ENCODE data around the gene CFTR. TPM values are rescaled to one million over a fixed set of nuclear protein-coding genes. Genes with fewer than 3 reads are reported as not detected.

CFTR gene
- total and polyA plus RNA-seq, 4 experiments from 2014 or later: not detected

DNA sequence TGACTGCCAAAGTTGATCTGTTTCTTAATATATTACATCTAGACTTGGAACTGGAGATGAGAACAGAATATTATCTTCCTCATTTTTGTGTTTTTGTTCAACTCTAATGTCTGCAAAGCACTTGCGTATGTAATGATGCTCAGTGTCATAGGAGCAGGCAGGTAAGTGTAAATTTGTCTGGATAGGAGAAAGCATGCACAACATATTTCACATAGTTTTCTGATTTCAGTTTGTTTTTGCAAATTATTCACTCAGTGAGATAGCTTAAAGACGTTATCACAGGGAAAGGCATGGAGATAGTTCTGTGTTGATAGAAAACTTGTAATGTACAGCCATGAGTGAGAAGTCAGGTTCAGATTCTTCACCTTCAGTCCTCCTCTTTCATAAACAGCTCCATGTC, 84.8 kb downstream of the CFTR start:
- Mint-ChIP-seq H3K27me3 (no peaks in the 10 kb centered on the region), H3K27ac (no peak overlapping the region), H3K9me3 (no peaks in the 10 kb centered on the region), H3K4me3 (no peak overlapping the region), H3K4me1 (no peaks in the 10 kb centered on the region), H3K36me3 (no peaks in the 10 kb centered on the region)
- no peaks in the 10 kb centered on the region for H3K9me3 ChIP-seq (ENCODE audit: control insufficient read depth in 1 of 2, low read length in 2 of 2)
- CTCF ChIA-PET (ENCODE audit: partially characterized antibody): no interaction called here
- POLR2A ChIA-PET (ENCODE audit: partially characterized antibody): no interaction called here
- intact Hi-C loops (cut with micrococcal nuclease): no loop called here
- H3K27me3 ChIP-seq (ENCODE audit: insufficient read depth, low read length): no peaks in the 10 kb centered on the region
- H3K27ac ChIP-seq (ENCODE audit: low read depth, low read length): no peak overlapping the region
- no peaks in the 10 kb centered on the region for H3K36me3 ChIP-seq (ENCODE audit: insufficient read depth, low read length)
- no peak overlapping the region for H3K4me3 ChIP-seq (ENCODE audit: low read length in 2 of 2)
- DNase-seq: no peak
- no peaks in the 10 kb centered on the region for H3K4me1 ChIP-seq (ENCODE audit: insufficient read depth, low read length)

DNA sequence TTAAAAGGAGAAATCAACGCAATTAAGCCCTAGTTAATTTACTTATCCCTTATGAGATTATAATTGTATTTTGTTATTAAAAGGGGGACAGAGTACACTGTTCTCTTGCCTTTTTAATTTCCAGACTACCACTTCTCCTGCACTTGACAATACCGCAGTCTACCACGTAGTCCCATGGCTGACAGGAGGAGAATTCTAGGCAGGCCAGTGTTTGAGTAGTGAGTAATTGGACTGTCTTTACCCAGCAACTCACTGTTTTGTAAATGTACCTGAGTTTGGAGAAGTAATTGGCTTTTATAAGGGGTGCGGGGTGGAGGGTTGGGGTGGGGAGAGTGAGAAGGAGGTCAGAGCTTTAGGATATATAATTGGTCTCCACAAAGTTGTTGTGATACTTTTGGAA, 85.4 kb downstream of the CFTR start:
- Histone ChIP-seq H3K9me3 (ENCODE audit: control insufficient read depth in 1 of 2, low read length in 2 of 2) (no peaks in the 10 kb centered on the region), H3K4me1 (ENCODE audit: insufficient read depth, low read length) (no peaks in the 10 kb centered on the region), H3K36me3 (ENCODE audit: insufficient read depth, low read length) (no peaks in the 10 kb centered on the region), H3K4me3 (ENCODE audit: low read length in 2 of 2) (no peak overlapping the region), H3K27ac (ENCODE audit: low read depth, low read length) (no peak overlapping the region), H3K27me3 (ENCODE audit: insufficient read depth, low read length) (no peaks in the 10 kb centered on the region)
- H3K4me3 Mint-ChIP-seq: no peak overlapping the region
- H3K9me3 Mint-ChIP-seq: no peaks in the 10 kb centered on the region
- POLR2A ChIA-PET (ENCODE audit: partially characterized antibody): no interaction called here
- no peaks in the 10 kb centered on the region for H3K27me3 Mint-ChIP-seq
- intact Hi-C loops (cut with micrococcal nuclease): no loop called here
- H3K36me3 Mint-ChIP-seq: no peaks in the 10 kb centered on the region
- no peaks in the 10 kb centered on the region for H3K4me1 Mint-ChIP-seq
- no peak overlapping the region for H3K27ac Mint-ChIP-seq
- DNase-seq: no peak
- CTCF ChIA-PET (ENCODE audit: partially characterized antibody): no interaction called here

DNA sequence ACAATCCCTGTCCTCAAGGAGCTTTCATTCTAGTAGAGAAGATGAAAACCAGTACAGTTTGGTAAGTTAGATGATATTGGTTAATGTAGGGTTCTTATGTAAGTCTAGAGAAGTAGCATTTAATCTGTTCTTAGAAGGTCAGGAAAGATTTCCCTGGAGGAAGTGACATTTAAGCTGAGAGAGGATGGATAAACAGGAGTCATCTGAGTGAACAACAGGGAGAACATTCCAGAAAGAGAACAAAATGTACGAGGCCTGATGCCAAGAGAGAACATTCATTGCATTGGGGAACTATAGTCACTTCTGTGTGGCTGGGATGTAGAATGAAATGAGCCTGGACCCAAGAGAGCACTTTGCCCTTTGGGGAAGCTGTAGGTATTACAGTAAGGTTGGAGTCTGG, 88.0 kb downstream of the CFTR start:
- Histone ChIP-seq H3K27ac (ENCODE audit: low read depth, low read length) (no peak overlapping the region), H3K9me3 (ENCODE audit: control insufficient read depth in 1 of 2, low read length in 2 of 2) (no peaks in the 10 kb centered on the region), H3K36me3 (ENCODE audit: insufficient read depth, low read length) (no peaks in the 10 kb centered on the region), H3K4me3 (ENCODE audit: low read length in 2 of 2) (no peak overlapping the region), H3K4me1 (ENCODE audit: insufficient read depth, low read length) (no peaks in the 10 kb centered on the region), H3K27me3 (ENCODE audit: insufficient read depth, low read length) (no peaks in the 10 kb centered on the region)
- no peaks in the 10 kb centered on the region for H3K4me1 Mint-ChIP-seq
- ChIA-PET POLR2A (ENCODE audit: partially characterized antibody) (no interaction called here), CTCF (ENCODE audit: partially characterized antibody) (no interaction called here)
- intact Hi-C loops (cut with micrococcal nuclease): no loop called here
- no peak for DNase-seq
- H3K4me3 Mint-ChIP-seq: no peak overlapping the region
- H3K27me3 Mint-ChIP-seq: no peaks in the 10 kb centered on the region
- no peaks in the 10 kb centered on the region for H3K36me3 Mint-ChIP-seq
- no peak overlapping the region for H3K27ac Mint-ChIP-seq
- H3K9me3 Mint-ChIP-seq: peaks cover 0 to 2% (median 0%) of the 10 kb centered on the region in 8 donors

DNA sequence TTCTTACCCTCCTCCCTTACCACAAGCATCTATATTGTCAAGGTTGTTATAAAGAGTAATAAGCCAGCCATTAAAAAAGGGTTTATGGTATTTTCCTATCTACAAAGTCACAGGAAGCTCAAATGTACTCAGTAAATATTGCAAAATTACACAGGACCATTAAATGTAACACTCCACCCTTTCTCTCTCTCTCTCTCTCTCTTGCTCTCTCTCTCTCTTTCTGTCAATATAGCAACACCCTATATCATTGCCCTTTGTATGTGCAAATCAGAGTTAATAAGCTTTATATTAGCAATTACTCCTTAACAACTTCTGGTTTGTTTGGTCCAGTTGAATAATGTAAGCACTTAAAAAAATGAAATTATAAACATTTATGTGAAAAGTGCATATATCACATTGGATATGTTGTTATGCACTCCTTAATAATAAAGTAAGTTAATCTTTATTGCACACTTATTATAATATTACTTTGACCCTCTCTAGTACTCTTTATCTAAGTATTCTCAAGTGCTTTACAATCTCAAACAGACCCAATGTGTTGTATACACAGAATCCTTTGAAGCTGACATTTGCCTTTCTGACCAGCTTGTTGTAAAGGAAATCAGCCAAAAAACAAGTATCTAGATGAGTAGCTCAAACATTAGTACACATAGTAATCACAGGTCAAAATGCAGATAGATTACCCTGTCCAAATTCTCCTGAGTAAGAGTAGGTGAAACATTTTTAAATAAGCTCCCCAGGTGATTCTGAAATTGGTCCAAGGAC, 93.2 kb downstream of the CFTR start:
- H3K27ac ChIP-seq (ENCODE audit: low read depth, low read length): no peak overlapping the region
- CTCF ChIA-PET (ENCODE audit: partially characterized antibody): no interaction called here
- no peak overlapping the region for H3K27ac Mint-ChIP-seq

DNA sequence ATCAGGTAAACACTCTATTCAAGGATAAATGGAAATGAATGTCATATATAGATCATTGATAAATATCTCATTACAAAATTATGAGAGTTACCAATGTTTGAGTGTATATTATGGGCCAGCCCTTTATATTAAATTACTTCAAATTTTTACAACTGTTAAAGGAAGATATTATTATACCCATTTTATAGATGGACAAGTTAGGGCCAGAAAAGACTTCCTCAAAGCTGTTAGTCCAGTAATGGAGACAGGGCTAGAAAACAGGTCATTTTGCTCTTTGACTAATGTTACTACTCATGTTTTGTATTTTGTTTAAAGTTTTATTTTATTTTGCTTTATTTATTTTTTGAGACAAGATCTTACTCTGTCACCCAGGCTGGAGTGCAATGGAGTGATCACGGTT, 101.6 kb downstream of the CFTR start:
- Mint-ChIP-seq H3K4me1 (no peaks in the 10 kb centered on the region), H3K27ac (no peak overlapping the region), H3K9me3 (peaks cover 0 to 9% (median 2%) of the 10 kb centered on the region in 8 donors), H3K36me3 (no peaks in the 10 kb centered on the region), H3K27me3 (no peaks in the 10 kb centered on the region), H3K4me3 (no peak overlapping the region)
- H3K4me3 ChIP-seq (ENCODE audit: low read length in 2 of 2): no peak overlapping the region
- intact Hi-C loops (cut with micrococcal nuclease): no loop called here
- ChIA-PET CTCF (ENCODE audit: partially characterized antibody) (no interaction called here), POLR2A (ENCODE audit: partially characterized antibody) (no interaction called here)
- no peaks in the 10 kb centered on the region for H3K9me3 ChIP-seq (ENCODE audit: control insufficient read depth in 1 of 2, low read length in 2 of 2)
- H3K36me3 ChIP-seq (ENCODE audit: insufficient read depth, low read length): no peaks in the 10 kb centered on the region
- no peaks in the 10 kb centered on the region for H3K27me3 ChIP-seq (ENCODE audit: insufficient read depth, low read length)
- no peak overlapping the region for H3K27ac ChIP-seq (ENCODE audit: low read depth, low read length)
- H3K4me1 ChIP-seq (ENCODE audit: insufficient read depth, low read length): no peaks in the 10 kb centered on the region
- no peak for DNase-seq

More for the DNA sequence above, 93.2 kb downstream of the CFTR start:
- Histone ChIP-seq H3K36me3 (ENCODE audit: insufficient read depth, low read length) (no peaks in the 10 kb centered on the region), H3K9me3 (ENCODE audit: control insufficient read depth in 1 of 2, low read length in 2 of 2) (no peaks in the 10 kb centered on the region), H3K4me1 (ENCODE audit: insufficient read depth, low read length) (no peaks in the 10 kb centered on the region), H3K4me3 (ENCODE audit: low read length in 2 of 2) (no peak overlapping the region), H3K27me3 (ENCODE audit: insufficient read depth, low read length) (no peaks in the 10 kb centered on the region)
- H3K4me3 Mint-ChIP-seq: no peak overlapping the region
- H3K27me3 Mint-ChIP-seq: no peaks in the 10 kb centered on the region
- H3K36me3 Mint-ChIP-seq: no peaks in the 10 kb centered on the region
- POLR2A ChIA-PET (ENCODE audit: partially characterized antibody): no interaction called here
- intact Hi-C loops (cut with micrococcal nuclease): no loop called here
- DNase-seq: no peak
- peaks cover 0 to 5% (median 0%) of the 10 kb centered on the region in 8 donors for H3K9me3 Mint-ChIP-seq
- no peaks in the 10 kb centered on the region for H3K4me1 Mint-ChIP-seq

DNA sequence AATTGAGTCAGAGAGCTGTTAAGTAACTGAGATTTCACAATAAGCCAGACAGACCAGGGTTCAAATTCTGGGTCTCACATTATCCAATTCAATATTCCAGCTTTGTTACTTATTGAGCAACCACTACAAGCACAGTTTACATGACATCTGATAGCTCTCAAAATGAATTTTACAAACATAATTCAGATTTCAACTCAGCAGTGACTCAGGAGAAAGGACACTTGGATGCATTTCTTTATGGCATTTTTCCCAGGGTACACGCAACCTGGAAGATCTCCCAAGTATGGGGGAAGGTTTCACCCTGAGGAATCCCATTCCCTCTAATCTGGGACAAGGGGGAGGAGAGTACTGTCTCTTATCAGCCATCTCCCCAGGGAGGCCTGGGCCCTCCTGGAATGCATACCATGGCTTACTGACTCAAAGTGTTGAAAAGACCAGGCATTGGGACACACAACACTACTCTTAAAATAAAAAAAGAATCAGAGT, 102.4 kb downstream of the CFTR start:
- Mint-ChIP-seq H3K9me3 (peaks cover 0 to 9% (median 2%) of the 10 kb centered on the region in 8 donors), H3K27me3 (no peaks in the 10 kb centered on the region), H3K4me1 (no peaks in the 10 kb centered on the region), H3K4me3 (no peak overlapping the region), H3K27ac (no peak overlapping the region), H3K36me3 (no peaks in the 10 kb centered on the region)
- H3K4me3 ChIP-seq (ENCODE audit: low read length in 2 of 2): no peak overlapping the region
- H3K27ac ChIP-seq (ENCODE audit: low read depth, low read length): no peak overlapping the region
- H3K4me1 ChIP-seq (ENCODE audit: insufficient read depth, low read length): no peaks in the 10 kb centered on the region
- CTCF ChIA-PET (ENCODE audit: partially characterized antibody): no interaction called here
- H3K36me3 ChIP-seq (ENCODE audit: insufficient read depth, low read length): no peaks in the 10 kb centered on the region
- POLR2A ChIA-PET (ENCODE audit: partially characterized antibody): no interaction called here
- no peaks in the 10 kb centered on the region for H3K27me3 ChIP-seq (ENCODE audit: insufficient read depth, low read length)
- DNase-seq: no peak
- H3K9me3 ChIP-seq (ENCODE audit: control insufficient read depth in 1 of 2, low read length in 2 of 2): no peaks in the 10 kb centered on the region
- intact Hi-C loops (cut with micrococcal nuclease): no loop called here

GRCh38 chr7:117587931-117588330, 108.1 kb downstream of the CFTR start:
- no peak for DNase-seq
- Mint-ChIP-seq H3K4me3 (no peak overlapping the region), H3K36me3 (no peaks in the 10 kb centered on the region), H3K27me3 (no peaks in the 10 kb centered on the region), H3K9me3 (peaks cover 0 to 9% (median 0%) of the 10 kb centered on the region in 8 donors), H3K27ac (no peak overlapping the region), H3K4me1 (no peaks in the 10 kb centered on the region)
- ChIA-PET CTCF (ENCODE audit: partially characterized antibody) (no interaction called here), POLR2A (ENCODE audit: partially characterized antibody) (no interaction called here)
- H3K27me3 ChIP-seq (ENCODE audit: insufficient read depth, low read length): no peaks in the 10 kb centered on the region
- intact Hi-C loops (cut with micrococcal nuclease): no loop called here
- no peaks in the 10 kb centered on the region for H3K4me1 ChIP-seq (ENCODE audit: insufficient read depth, low read length)
- no peak overlapping the region for H3K4me3 ChIP-seq (ENCODE audit: low read length in 2 of 2)
- H3K36me3 ChIP-seq (ENCODE audit: insufficient read depth, low read length): no peaks in the 10 kb centered on the region
- H3K9me3 ChIP-seq (ENCODE audit: control insufficient read depth in 1 of 2, low read length in 2 of 2): no peaks in the 10 kb centered on the region
- no peak overlapping the region for H3K27ac ChIP-seq (ENCODE audit: low read depth, low read length)
